Loucy (cell line): ENCODE measurements around the gene EIF6.

Experiments
- H2AFZ ChIP-seq: fragments of 200-600 bp; sonication (generic); 2 replicates; pipeline ENCODE4 v1.6.0; 2016; ENCODE audit warnings: antibody characterized with exemption, mild to moderate bottlenecking, low read length, moderate library complexity
- H3F3A ChIP-seq: fragments of 200-600 bp; 2 replicates; pipeline ENCODE4 v1.6.0; 2016; ENCODE audit warnings: antibody characterized with exemption, low read depth, mild to moderate bottlenecking
- H3K27me3 ChIP-seq: fragments of 200-600 bp; sonication (generic); 2 replicates; pipeline ENCODE4 v1.6.1; 2014; ENCODE audit warnings: low read length, mild to moderate bottlenecking; ENCODE audit not compliant: insufficient read depth, poor library complexity, severe bottlenecking
- H3K36me3 ChIP-seq: fragments of 200-600 bp; sonication (generic); 2 replicates; pipeline ENCODE4 v1.6.1; 2016; ENCODE audit warnings: low read length; ENCODE audit not compliant: insufficient read depth
- H3K4me1 ChIP-seq: fragments of 200-600 bp; sonication (generic); 2 replicates; pipeline ENCODE4 v1.5.1; 2014; ENCODE audit warnings: low read length, mild to moderate bottlenecking; ENCODE audit not compliant: insufficient read depth, poor library complexity, severe bottlenecking
- H3K4me2 ChIP-seq: fragments of 200-600 bp; sonication (generic); 2 replicates; pipeline ENCODE4 v1.6.0; 2014; ENCODE audit warnings: antibody characterized with exemption, low read length, low read depth, mild to moderate bottlenecking; ENCODE audit not compliant: poor library complexity, severe bottlenecking
- H3K4me3 ChIP-seq: fragments of 200-600 bp; sonication (generic); 2 replicates; pipeline ENCODE4 v1.5.1; 2014; ENCODE audit warnings: low read length, mild to moderate bottlenecking, mixed read lengths; ENCODE audit not compliant: poor library complexity, severe bottlenecking
- H3K79me2 ChIP-seq: fragments of 200-600 bp; sonication (generic); 2 replicates; pipeline ENCODE4 v1.6.1; 2014; ENCODE audit warnings: low read length; ENCODE audit not compliant: insufficient read depth
- H3K9ac ChIP-seq: fragments of 200-600 bp; sonication (generic); 2 replicates; pipeline ENCODE4 v1.6.0; 2014; ENCODE audit warnings: mild to moderate bottlenecking, low read depth, low read length, moderate library complexity; ENCODE audit not compliant: poor library complexity, severe bottlenecking
- H3K9me2 ChIP-seq: fragments of 200-600 bp; sonication (generic); replicated peaks from 2 replicates; pipeline ENCODE4 v1.6.1; 2016; ENCODE audit warnings: low read depth, low read length, mixed read lengths
- H3K9me3 ChIP-seq: fragments of 200-600 bp; sonication (generic); 2 replicates; pipeline ENCODE4 v1.6.1; 2014; ENCODE audit warnings: mild to moderate bottlenecking, antibody characterized with exemption, low read length, low read depth; ENCODE audit not compliant: insufficient read depth
- H4K20me1 ChIP-seq: fragments of 200-600 bp; sonication (generic); 2 replicates; pipeline ENCODE4 v1.6.0; 2014; ENCODE audit warnings: antibody characterized with exemption, low read length, mild to moderate bottlenecking; ENCODE audit not compliant: insufficient read depth, poor library complexity, severe bottlenecking
- EZH2phosphoT487 ChIP-seq: fragments of 200-600 bp; IDR thresholded peaks from 2 replicates; pipeline ENCODE4 v1.6.1; 2018; ENCODE audit warnings: antibody characterized with exemption, mild to moderate bottlenecking, moderate library complexity, borderline replicate concordance
- TF ChIP-seq, protein P1 (sequence below): fragments of 200-600 bp; sonication (generic); conservative IDR thresholded peaks from 2 replicates; pipeline ENCODE4 v1.5.1; 2014; ENCODE audit warnings: mild to moderate bottlenecking, antibody characterized with exemption, low read length

EIF6 gene

DNA sequence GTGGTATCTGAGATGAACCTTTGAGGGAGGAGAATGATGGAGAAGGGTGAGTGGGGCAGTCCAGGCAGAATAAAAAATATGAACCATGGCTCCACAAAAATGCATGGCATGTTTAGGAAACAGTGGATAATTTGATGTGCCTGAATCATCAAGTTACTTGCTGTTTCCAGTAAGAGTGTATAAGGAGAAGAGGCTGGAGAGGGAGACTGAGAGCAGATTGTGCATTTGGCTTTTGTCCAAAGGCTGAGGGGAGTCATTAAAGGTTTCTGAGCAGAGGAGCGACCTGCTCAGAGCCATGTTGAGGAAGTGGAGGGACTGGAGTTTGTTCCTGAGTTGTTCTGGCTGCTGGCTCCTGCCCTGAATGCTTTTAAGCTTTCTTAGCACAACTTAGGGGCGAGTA is 52.0 kb downstream of the EIF6 start:
- Histone ChIP-seq H3K9me2 (no peaks in the 10 kb centered on the region), H3K9ac (no peak overlapping the region), H3K27me3 (no peaks in the 10 kb centered on the region), H3K9me3 (no peaks in the 10 kb centered on the region), H3K4me1 (peaks cover 15% of the 10 kb centered on the region), H3K4me3 (no peak overlapping the region), H3F3A (no peaks in the 10 kb centered on the region), H4K20me1 (no peaks in the 10 kb centered on the region), H3K4me2 (peak overlapping the region; percentile 19), H3K36me3 (no peaks in the 10 kb centered on the region), H3K79me2 (no peaks in the 10 kb centered on the region), H2AFZ (no peak overlapping the region)
- TF ChIP-seq, protein P1, sequence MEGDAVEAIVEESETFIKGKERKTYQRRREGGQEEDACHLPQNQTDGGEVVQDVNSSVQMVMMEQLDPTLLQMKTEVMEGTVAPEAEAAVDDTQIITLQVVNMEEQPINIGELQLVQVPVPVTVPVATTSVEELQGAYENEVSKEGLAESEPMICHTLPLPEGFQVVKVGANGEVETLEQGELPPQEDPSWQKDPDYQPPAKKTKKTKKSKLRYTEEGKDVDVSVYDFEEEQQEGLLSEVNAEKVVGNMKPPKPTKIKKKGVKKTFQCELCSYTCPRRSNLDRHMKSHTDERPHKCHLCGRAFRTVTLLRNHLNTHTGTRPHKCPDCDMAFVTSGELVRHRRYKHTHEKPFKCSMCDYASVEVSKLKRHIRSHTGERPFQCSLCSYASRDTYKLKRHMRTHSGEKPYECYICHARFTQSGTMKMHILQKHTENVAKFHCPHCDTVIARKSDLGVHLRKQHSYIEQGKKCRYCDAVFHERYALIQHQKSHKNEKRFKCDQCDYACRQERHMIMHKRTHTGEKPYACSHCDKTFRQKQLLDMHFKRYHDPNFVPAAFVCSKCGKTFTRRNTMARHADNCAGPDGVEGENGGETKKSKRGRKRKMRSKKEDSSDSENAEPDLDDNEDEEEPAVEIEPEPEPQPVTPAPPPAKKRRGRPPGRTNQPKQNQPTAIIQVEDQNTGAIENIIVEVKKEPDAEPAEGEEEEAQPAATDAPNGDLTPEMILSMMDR = no peak
- no peak for TF ChIP-seq EZH2phosphoT487
